Measurements from ENCODE around the gene NID2.

The NID2 gene

GRCh38 chr14:52068615-52069306 is at the start of gene NID2:
TSS of gene NID2 (minus strand) at chr14:52069059. CDS start at chr14:52068994, 65 bp downstream.
- peak; percentile 79 for DNase-seq

- no peak for DNase-seq
Observed at GRCh38 chr14:52117111-52117832, 48.4 kb upstream of the NID2 start.

GRCh38 chr14:52115286-52115685 is 46.4 kb upstream of the NID2 start:
- no peak for DNase-seq

- no peak for DNase-seq
Observed at GRCh38 chr14:52112336-52113018, 43.6 kb upstream of the NID2 start.

GRCh38 chr14:52111583-52111982 is 42.7 kb upstream of the NID2 start:
- DNase-seq: no peak

GRCh38 chr14:52110441-52111086 is 41.7 kb upstream of the NID2 start:
- DNase-seq: no peak

GRCh38 chr14:52108823-52109222 is 40.0 kb upstream of the NID2 start:
- no peak for DNase-seq

- DNase-seq: no peak
Observed at GRCh38 chr14:52106840-52107239, 38.0 kb upstream of the NID2 start.

- DNase-seq: no peak
Observed at GRCh38 chr14:52103416-52103815, 34.6 kb upstream of the NID2 start.

GRCh38 chr14:52095794-52096193 is 26.9 kb upstream of the NID2 start:
- no peak for DNase-seq

- DNase-seq: no peak
Observed at GRCh38 chr14:52095336-52095735, 26.5 kb upstream of the NID2 start.

GRCh38 chr14:52094546-52095271 is 25.9 kb upstream of the NID2 start:
- DNase-seq: no peak

GRCh38 chr14:52091928-52092327 is 23.1 kb upstream of the NID2 start:
- no peak for DNase-seq

GRCh38 chr14:52090936-52091335 is 22.1 kb upstream of the NID2 start:
- no peak for DNase-seq

- DNase-seq: no peak
Observed at GRCh38 chr14:52089218-52089617, 20.4 kb upstream of the NID2 start.

- no peak for DNase-seq
Observed at GRCh38 chr14:52086711-52087110, 17.9 kb upstream of the NID2 start.

- no peak for DNase-seq
Observed at GRCh38 chr14:52082903-52083302, 14.0 kb upstream of the NID2 start.

- DNase-seq: peak; percentile 44
Observed at GRCh38 chr14:52081964-52082363, 13.1 kb upstream of the NID2 start.

GRCh38 chr14:52080808-52081755 is 12.2 kb upstream of the NID2 start:
- peak; percentile 81 for DNase-seq

GRCh38 chr14:52080158-52080800 is 11.4 kb upstream of the NID2 start:
- DNase-seq: no peak
